Prostate gland (tissue), 2 donors: ENCODE data around the gene ANAPC16. TPM values are rescaled to one million over a fixed set of nuclear protein-coding genes. Genes with fewer than 3 reads are reported as not detected.

ENCODE experiments used
- DNase-seq: peaks from one replicate; pipeline ENCODE4 v3.0.0-alpha.2; 2019; ENCODE audit warnings: low spot score
- H3K27ac ChIP-seq, 2 donors: fragments of 200-600 bp; sonication (generic); 2 replicates each; pipeline ENCODE4 v1.5.1; 2017 to 2019
- H3K27me3 ChIP-seq: fragments of 200-600 bp; sonication (generic); replicated peaks from 2 replicates; pipeline ENCODE4 v1.5.1; 2019; ENCODE audit not compliant: insufficient read depth
- H3K36me3 ChIP-seq, 2 donors: fragments of 200-600 bp; sonication (generic); 1 replicate in 1 of 2; 2 replicates in 1 of 2; pipeline versions ENCODE4 v1.5.1 to v1.8.1; 2017 to 2019
- H3K4me1 ChIP-seq: fragments of 200-600 bp; sonication (generic); replicated peaks from 2 replicates; pipeline ENCODE4 v1.5.1; 2019
- H3K4me3 ChIP-seq, 2 donors: fragments of 200-600 bp; sonication (generic); 2 replicates each; pipeline ENCODE4 v1.5.1; 2017 to 2019
- H3K9me3 ChIP-seq: fragments of 200-600 bp; sonication (generic); 2 replicates; pipeline ENCODE4 v1.5.1; 2017
- POLR2A ChIP-seq: fragments of 450-650 bp; IDR thresholded peaks from one replicate; pipeline ENCODE4 v1.6.1; 2016; ENCODE audit warnings: antibody characterized with exemption, mild to moderate bottlenecking
- POLR2AphosphoS5 ChIP-seq: sonication (generic); formaldehyde crosslinking; IDR thresholded peaks from one replicate; pipeline ENCODE4 v1.6.1; 2017; ENCODE audit warnings: antibody characterized with exemption
- WGBS: methylation state at CpG from one replicate; pipeline ENCODE4 v1.1.5; 2018; 5-methylcytosine and 5-hydroxymethylcytosine counted together
- intact Hi-C: fragments of 100-400 bp; cut with DNase I; formaldehyde crosslinking; loops from one replicate; pipeline ENCODE4 v1.14.2; 2022
- total RNA-seq, 2 donors: library from RNA; depleted of rRNA; stranded (reverse); fragments of >200 nt; gene quantifications; one replicate each; pipeline ENCODE4 v1.1.0, GENCODE V29; 2016
- TF ChIP-seq, protein P1 (sequence below), 4 experiments: fragments of 200-600 bp in 2 of 4; fragments of 450-650 bp in 2 of 4; sonication (generic) in 2 of 4; IDR thresholded peaks; 1 replicate in 3 of 4; 2 replicates in 1 of 4; pipeline ENCODE4 v1.5.1; 2016 to 2019; ENCODE audit warnings: antibody characterized with exemption in 4 of 4, mild to moderate bottlenecking in 2 of 4, moderate library complexity in 2 of 4

The ANAPC16 gene
- total RNA-seq, 2 donors from 2014 or later = 73.4 to 123 TPM

DNA sequence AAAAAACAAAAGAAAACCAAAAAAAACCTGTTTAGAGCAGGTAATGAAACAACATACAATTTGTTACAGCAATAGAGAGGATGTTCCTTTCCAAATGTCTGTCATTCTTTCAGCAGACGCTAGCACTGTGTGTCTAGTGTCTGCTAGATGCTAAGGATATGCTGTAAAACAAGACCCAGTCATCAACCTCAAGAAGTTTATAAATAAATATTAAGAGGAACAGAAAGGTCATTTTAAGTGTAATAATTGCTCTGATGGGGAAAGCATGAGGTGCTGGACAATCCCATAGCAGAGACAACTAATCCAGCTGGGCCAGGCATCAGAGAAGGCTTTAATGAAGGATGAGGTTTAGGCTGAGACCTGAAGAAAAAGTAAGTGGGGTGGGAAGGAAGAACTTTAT is 23.6 kb downstream of the ANAPC16 start:
- intact Hi-C loops = no loop called here
- peaks cover 3 to 4% of the 10 kb centered on the region in 2 donors for H3K36me3 ChIP-seq
- WGBS = 45% methylated on average over 1 of the region's 1 CpG
- DNase-seq = no peak
- peaks cover 7% of the 10 kb centered on the region for H3K4me1 ChIP-seq
- TF ChIP-seq POLR2AphosphoS5 = no peak
- TF ChIP-seq POLR2A = no peak
- TF ChIP-seq, protein P1, sequence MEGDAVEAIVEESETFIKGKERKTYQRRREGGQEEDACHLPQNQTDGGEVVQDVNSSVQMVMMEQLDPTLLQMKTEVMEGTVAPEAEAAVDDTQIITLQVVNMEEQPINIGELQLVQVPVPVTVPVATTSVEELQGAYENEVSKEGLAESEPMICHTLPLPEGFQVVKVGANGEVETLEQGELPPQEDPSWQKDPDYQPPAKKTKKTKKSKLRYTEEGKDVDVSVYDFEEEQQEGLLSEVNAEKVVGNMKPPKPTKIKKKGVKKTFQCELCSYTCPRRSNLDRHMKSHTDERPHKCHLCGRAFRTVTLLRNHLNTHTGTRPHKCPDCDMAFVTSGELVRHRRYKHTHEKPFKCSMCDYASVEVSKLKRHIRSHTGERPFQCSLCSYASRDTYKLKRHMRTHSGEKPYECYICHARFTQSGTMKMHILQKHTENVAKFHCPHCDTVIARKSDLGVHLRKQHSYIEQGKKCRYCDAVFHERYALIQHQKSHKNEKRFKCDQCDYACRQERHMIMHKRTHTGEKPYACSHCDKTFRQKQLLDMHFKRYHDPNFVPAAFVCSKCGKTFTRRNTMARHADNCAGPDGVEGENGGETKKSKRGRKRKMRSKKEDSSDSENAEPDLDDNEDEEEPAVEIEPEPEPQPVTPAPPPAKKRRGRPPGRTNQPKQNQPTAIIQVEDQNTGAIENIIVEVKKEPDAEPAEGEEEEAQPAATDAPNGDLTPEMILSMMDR (IDR thresholded peaks at IDR 0.05) = no peak
- no peaks in the 10 kb centered on the region for H3K9me3 ChIP-seq
- peak overlapping the region in 1 of 2 donors; percentile 2 for H3K27ac ChIP-seq
- no peaks in the 10 kb centered on the region for H3K27me3 ChIP-seq
- H3K4me3 ChIP-seq = no peak overlapping the region

DNA sequence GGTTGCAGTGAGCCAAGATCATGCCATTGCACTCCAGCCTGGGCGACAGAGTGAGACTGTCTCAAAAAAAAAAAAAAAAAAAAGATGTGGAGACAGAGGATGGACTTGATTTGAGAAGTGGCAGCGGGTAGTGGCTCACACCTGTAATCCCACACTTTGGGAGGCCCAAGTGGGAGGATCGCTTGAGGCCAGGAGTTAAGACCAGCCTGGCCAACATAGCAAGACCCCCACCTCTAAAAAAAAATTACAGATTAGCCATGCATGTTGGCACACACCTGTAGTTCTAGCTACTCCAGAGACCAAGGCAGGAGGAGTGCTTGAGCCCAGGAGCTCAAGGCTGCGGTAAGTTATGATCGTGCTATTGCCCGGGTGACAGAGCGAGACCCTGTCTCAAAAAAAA is 24.6 kb downstream of the ANAPC16 start:
- TF ChIP-seq POLR2A = no peak
- Histone ChIP-seq H3K27me3 (no peaks in the 10 kb centered on the region), H3K9me3 (no peaks in the 10 kb centered on the region), H3K36me3 (no peaks in the 10 kb centered on the region), H3K4me1 (peaks cover 14% of the 10 kb centered on the region), H3K27ac (no peak overlapping the region), H3K4me3 (no peak overlapping the region)
- intact Hi-C loops = no loop called here
- no peak for DNase-seq
- 87% methylated on average over 7 of the region's 7 CpGs for WGBS

DNA sequence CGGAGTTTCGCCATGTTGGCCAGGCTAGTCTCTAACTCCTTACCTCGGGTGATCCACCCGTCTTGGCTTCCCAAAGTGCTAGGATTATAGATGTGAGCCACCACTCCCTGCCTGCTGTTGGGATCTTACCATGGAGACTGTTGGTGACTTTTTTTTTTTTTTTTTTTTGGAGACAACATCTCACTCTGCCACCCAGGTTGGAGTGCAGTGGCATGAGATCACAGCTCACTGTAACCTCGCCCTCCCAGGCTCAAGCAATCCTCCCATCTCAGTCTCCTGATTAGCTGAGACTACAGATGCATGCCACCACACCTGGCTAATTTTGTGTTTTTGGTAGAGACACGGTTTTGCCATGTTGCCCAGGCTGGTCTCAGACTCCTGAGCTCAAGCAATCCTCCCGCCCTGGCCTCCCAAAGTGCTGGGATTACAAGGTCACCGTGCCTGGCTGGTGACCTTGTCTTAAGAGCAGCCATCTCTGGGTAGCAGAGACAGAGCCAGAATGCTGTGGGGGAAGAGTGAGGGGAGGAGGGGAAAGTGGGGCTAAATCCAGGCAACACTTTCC is 26.0 kb downstream of the ANAPC16 start:
- 92% methylated on average over 8 of the region's 8 CpGs for WGBS
- TF ChIP-seq POLR2AphosphoS5 = no peak
- no peak for DNase-seq
- Histone ChIP-seq H3K9me3 (no peaks in the 10 kb centered on the region), H3K4me1 (peaks cover 15% of the 10 kb centered on the region), H3K27me3 (no peaks in the 10 kb centered on the region), H3K4me3 (no peak overlapping the region), H3K27ac (peak overlapping the region; percentile 91 to 94), H3K36me3 (no peaks in the 10 kb centered on the region)
- intact Hi-C loops = no loop called here

DNA sequence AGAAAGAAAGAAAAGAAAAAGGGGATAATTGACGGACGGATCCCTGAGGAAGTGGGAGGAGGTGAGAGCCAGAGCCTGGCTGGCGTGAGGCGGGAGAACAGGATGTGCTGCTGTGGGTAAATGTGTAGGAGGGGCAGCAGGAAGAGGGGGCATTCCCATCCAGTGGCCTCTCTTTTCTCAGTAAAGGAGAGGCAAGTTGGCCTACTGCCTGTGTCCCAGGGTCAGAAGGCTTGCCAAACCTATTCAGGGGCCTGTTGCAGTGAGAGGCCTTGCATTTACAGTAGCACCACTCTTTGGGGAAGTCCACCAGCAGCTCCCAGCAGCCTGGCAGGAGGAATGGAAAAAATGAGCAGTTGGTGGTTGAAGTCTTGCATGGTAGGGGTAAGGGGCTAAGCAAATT is 26.9 kb downstream of the ANAPC16 start:
- Histone ChIP-seq H3K36me3 (no peaks in the 10 kb centered on the region), H3K9me3 (no peaks in the 10 kb centered on the region), H3K4me1 (peaks cover 24% of the 10 kb centered on the region), H3K27me3 (no peaks in the 10 kb centered on the region), H3K27ac (peak overlapping the region; percentile 91 to 94), H3K4me3 (no peak overlapping the region)
- intact Hi-C loops = no loop called here
- DNase-seq = peak; percentile 58
- WGBS = 6% methylated on average over 4 of the region's 4 CpGs
- TF ChIP-seq POLR2A = no peak
- peak; percentile 69 for TF ChIP-seq POLR2AphosphoS5

DNA sequence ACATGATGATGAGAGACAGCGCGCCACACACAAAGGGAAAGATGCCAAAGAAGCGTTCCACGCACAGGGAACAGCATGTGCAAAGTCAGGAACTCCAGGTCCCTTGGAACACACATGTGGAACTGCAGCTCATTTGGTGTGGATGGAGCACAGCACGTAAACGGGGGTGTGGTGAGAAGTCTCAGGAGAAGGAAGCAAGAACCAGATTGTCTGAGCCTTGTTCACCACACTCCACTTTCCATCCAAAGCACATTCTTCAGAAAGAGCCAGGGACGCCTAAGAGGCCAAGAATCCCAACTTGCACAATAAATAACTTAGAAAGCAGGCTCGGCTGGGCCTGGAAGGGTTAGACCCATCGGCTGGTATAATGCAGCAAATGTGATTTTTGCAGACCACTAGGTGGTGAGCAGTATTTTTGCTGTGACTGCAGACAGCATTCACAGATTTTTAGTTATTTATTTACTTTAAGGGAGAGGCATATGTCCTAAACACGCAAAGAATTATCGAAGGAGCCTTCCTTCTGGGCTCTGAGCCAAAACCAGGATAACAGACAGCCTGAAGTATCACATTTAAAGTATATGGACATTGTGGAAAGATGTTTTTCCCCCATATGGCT is 28.1 kb downstream of the ANAPC16 start:
- Histone ChIP-seq H3K36me3 (no peaks in the 10 kb centered on the region), H3K4me3 (no peak overlapping the region), H3K4me1 (peaks cover 35% of the 10 kb centered on the region), H3K27me3 (no peaks in the 10 kb centered on the region), H3K9me3 (no peaks in the 10 kb centered on the region), H3K27ac (peak overlapping the region; percentile 91 to 94)
- intact Hi-C loops = no loop called here
- WGBS = 45% methylated on average over 11 of the region's 11 CpGs
- no peak for TF ChIP-seq POLR2A
- peak; percentile 53 for TF ChIP-seq POLR2AphosphoS5
- TF ChIP-seq, protein P1 (IDR thresholded peaks at IDR 0.05) = peak in 2 of 4 experiments; percentile 37
- peak; percentile 64 for DNase-seq

DNA sequence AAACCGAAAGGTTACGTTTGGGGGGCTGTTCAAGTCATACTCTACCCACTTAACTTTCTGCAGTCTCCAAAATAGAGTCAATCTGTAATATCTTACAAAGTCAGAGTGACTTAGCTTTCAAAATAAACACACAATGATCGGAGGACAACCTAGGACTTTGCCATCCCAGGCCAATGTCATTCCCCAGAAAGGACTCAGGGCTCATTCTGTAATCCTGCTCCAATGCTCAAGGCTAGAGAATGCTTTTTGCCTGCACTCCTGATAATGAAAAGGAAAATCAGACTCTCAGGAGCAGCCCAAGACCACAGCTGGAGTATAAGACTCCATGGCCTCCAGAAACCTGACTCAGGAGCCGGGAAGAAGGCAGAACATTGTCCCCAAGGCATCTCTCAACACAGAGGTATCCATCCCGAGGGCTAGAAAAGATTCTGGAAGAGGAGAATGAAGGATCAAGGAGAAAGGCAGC is 28.8 kb downstream of the ANAPC16 start:
- TF ChIP-seq POLR2A (no peak), POLR2AphosphoS5 (no peak)
- TF ChIP-seq, protein P1 (IDR thresholded peaks at IDR 0.05) = no peak
- intact Hi-C loops = no loop called here
- Histone ChIP-seq H3K4me1 (peaks cover 41% of the 10 kb centered on the region), H3K36me3 (no peaks in the 10 kb centered on the region), H3K9me3 (no peaks in the 10 kb centered on the region), H3K27ac (peak overlapping the region; percentile 91 to 94), H3K27me3 (no peaks in the 10 kb centered on the region), H3K4me3 (no peak overlapping the region)
- 61% methylated on average over 5 of the region's 5 CpGs for WGBS
- no peak for DNase-seq
